Measurements from ENCODE around the gene FAM217B.

FAM217B gene

DNA sequence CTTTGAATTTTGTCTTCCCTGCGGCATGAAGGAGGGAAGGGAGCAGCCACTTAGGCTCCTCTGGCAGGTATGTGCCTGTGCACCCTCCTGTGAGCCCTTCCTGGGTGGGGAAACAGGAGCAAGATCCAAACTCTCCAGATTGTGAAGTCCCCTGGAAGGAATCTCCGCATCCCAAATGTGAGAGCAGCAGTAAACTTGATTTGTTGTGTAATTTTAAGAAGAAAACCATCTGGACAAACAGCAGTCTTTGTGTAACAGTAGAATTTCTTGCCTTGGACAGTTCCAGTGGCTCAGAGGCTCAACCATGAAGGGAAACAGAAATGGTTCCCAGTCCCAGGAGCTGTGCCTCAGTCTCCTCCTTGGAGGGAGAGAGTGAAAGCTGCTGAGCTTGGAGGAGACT, 57.7 kb downstream of the FAM217B start:
- FAIRE-seq: no peak

More for the DNA sequence above, 57.7 kb downstream of the FAM217B start:
- TF ChIP-seq, protein P1, sequence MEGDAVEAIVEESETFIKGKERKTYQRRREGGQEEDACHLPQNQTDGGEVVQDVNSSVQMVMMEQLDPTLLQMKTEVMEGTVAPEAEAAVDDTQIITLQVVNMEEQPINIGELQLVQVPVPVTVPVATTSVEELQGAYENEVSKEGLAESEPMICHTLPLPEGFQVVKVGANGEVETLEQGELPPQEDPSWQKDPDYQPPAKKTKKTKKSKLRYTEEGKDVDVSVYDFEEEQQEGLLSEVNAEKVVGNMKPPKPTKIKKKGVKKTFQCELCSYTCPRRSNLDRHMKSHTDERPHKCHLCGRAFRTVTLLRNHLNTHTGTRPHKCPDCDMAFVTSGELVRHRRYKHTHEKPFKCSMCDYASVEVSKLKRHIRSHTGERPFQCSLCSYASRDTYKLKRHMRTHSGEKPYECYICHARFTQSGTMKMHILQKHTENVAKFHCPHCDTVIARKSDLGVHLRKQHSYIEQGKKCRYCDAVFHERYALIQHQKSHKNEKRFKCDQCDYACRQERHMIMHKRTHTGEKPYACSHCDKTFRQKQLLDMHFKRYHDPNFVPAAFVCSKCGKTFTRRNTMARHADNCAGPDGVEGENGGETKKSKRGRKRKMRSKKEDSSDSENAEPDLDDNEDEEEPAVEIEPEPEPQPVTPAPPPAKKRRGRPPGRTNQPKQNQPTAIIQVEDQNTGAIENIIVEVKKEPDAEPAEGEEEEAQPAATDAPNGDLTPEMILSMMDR (IDR thresholded peaks at IDR 0.05; ENCODE audit: insufficient read depth, missing control alignments): no peak
- no peak for DNase-seq (ENCODE audit: insufficient read length, low spot score)

All from D721Med (cell line).